Testis (tissue), 3 donors: Measurements from ENCODE around the gene DGUOK. TPM values are rescaled to one million over a fixed set of nuclear protein-coding genes. Genes with fewer than 3 reads are reported as not detected.

ENCODE experiments used
- DNase-seq: peaks from one replicate; pipeline ENCODE4 v3.0.0-alpha.2; 2019
- H3K27ac ChIP-seq, 2 donors: fragments of 200-600 bp; sonication (generic); one replicate each; pipeline ENCODE4 v1.5.1; 2019
- H3K27me3 ChIP-seq: fragments of 200-600 bp; sonication (generic); one replicate; pipeline ENCODE4 v1.5.1; 2019
- H3K36me3 ChIP-seq: fragments of 200-600 bp; sonication (generic); one replicate; pipeline ENCODE4 v1.5.1; 2017; ENCODE audit warnings: low read depth; ENCODE audit errors: missing control alignments
- H3K4me1 ChIP-seq: fragments of 200-600 bp; sonication (generic); one replicate; pipeline ENCODE4 v1.5.1; 2019
- H3K4me3 ChIP-seq, 2 donors: fragments of 200-600 bp; sonication (generic); one replicate each; pipeline ENCODE4 v1.5.1; 2017 to 2019
- H3K9me3 ChIP-seq: fragments of 200-600 bp; sonication (generic); one replicate; pipeline ENCODE4 v1.5.1; 2017
- POLR2A ChIP-seq: fragments of 450-650 bp; IDR thresholded peaks from one replicate; pipeline ENCODE4 v1.6.1; 2017; ENCODE audit warnings: antibody characterized with exemption, mild to moderate bottlenecking, moderate library complexity
- WGBS, 2 donors: methylation state at CpG; one replicate each; pipeline ENCODE4 v1.1.5; 2018; 5-methylcytosine and 5-hydroxymethylcytosine counted together
- intact Hi-C: fragments of 100-400 bp; cut with DNase I; formaldehyde crosslinking; loops from one replicate; pipeline ENCODE4 v1.15.1; 2023; ENCODE audit warnings: low total_unique reads
- polyA plus RNA-seq: library from polyadenylated mRNA; stranded (reverse); fragments of 350-450 nt; fragmentation: Illumina TruSeq; extraction: RNeasy Lipid Tissue Mini Kit (QIAGEN cat#74804); gene quantifications from one replicate; pipeline ENCODE4 v1.2.3, GENCODE V29; 2014; ENCODE audit warnings: low read depth, low replicate concordance; ENCODE audit not compliant: insufficient read depth
- total RNA-seq, 2 donors: library from RNA; depleted of rRNA; stranded (reverse); fragments of >200 nt; gene quantifications; one replicate each; pipeline ENCODE4 v1.2.3, GENCODE V29; 2016
- TF ChIP-seq, protein P1 (sequence below), 3 experiments: fragments of 450-650 bp in 2 of 3; fragments of 200-600 bp in 1 of 3; sonication (generic) in 1 of 3; IDR thresholded peaks; one replicate each; pipeline ENCODE4 v1.5.1; 2016 to 2019; ENCODE audit warnings: antibody characterized with exemption in 3 of 3, mild to moderate bottlenecking in 2 of 3, moderate library complexity in 1 of 3

The DGUOK gene
- total and polyA plus RNA-seq, 3 donors from 2014 or later: 87.7 to 93.9 (median 91.0) TPM

DNA sequence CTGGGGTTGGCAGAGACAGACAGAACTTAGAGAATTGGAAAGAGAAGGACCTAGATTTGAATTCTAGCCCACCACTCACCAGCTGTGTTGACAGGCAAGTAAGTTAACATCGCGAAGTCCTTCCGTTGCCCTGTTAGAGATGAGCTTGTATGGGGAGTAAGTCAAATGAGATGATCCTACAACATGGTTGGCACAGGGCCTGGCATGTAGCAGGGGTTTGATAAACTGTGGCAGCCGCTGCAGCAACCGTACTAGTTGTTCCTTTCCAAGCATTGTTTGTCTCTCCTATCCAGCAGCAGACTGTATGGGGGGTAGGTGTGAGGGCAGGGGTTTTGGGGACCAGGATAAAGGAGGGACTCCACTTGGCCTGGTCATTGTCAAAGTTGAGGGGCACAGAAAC is 74.0 kb downstream of the DGUOK start:
- no peaks in the 10 kb centered on the region for H3K9me3 ChIP-seq
- no peak overlapping the region for H3K4me3 ChIP-seq
- no peak for TF ChIP-seq POLR2A
- TF ChIP-seq, protein P1, sequence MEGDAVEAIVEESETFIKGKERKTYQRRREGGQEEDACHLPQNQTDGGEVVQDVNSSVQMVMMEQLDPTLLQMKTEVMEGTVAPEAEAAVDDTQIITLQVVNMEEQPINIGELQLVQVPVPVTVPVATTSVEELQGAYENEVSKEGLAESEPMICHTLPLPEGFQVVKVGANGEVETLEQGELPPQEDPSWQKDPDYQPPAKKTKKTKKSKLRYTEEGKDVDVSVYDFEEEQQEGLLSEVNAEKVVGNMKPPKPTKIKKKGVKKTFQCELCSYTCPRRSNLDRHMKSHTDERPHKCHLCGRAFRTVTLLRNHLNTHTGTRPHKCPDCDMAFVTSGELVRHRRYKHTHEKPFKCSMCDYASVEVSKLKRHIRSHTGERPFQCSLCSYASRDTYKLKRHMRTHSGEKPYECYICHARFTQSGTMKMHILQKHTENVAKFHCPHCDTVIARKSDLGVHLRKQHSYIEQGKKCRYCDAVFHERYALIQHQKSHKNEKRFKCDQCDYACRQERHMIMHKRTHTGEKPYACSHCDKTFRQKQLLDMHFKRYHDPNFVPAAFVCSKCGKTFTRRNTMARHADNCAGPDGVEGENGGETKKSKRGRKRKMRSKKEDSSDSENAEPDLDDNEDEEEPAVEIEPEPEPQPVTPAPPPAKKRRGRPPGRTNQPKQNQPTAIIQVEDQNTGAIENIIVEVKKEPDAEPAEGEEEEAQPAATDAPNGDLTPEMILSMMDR (IDR thresholded peaks at IDR 0.05): no peak
- no peak overlapping the region for H3K27ac ChIP-seq
- intact Hi-C loops: no loop called here
- H3K4me1 ChIP-seq: peaks cover 33% of the 10 kb centered on the region
- 63 to 74% methylated on average over 5 of the region's 5 CpGs for WGBS, 2 donors
- no peak for DNase-seq
- no peaks in the 10 kb centered on the region for H3K36me3 ChIP-seq
- H3K27me3 ChIP-seq: no peaks in the 10 kb centered on the region

DNA sequence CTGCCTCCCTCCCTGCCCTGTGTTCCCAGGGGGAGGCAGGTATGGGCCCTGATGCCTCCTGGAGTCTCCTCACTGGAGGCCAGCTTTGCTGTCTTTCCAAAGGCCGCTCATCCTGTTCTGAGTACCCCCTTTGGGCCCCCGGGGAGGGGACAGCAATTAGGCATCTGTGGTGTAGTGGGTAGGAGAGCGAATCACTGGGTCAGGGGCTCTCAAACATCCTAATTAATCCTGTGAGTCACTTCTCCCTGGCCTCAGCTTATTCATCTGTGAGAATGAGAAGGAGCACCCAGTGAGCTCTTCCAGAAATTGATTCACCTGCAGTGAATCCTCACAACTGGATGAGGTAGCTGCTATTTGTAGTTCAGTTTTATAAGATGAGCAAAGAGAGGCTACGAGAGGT is 74.4 kb downstream of the DGUOK start:
- WGBS, 2 donors: 75 to 78% methylated on average over 4 of the region's 4 CpGs
- no peaks in the 10 kb centered on the region for H3K27me3 ChIP-seq
- intact Hi-C loops: no loop called here
- no peaks in the 10 kb centered on the region for H3K9me3 ChIP-seq
- H3K27ac ChIP-seq: no peak overlapping the region
- H3K4me3 ChIP-seq: no peak overlapping the region
- H3K36me3 ChIP-seq: no peaks in the 10 kb centered on the region
- TF ChIP-seq, protein P1 (IDR thresholded peaks at IDR 0.05): no peak
- TF ChIP-seq POLR2A: no peak
- no peak for DNase-seq
- H3K4me1 ChIP-seq: peaks cover 36% of the 10 kb centered on the region

DNA sequence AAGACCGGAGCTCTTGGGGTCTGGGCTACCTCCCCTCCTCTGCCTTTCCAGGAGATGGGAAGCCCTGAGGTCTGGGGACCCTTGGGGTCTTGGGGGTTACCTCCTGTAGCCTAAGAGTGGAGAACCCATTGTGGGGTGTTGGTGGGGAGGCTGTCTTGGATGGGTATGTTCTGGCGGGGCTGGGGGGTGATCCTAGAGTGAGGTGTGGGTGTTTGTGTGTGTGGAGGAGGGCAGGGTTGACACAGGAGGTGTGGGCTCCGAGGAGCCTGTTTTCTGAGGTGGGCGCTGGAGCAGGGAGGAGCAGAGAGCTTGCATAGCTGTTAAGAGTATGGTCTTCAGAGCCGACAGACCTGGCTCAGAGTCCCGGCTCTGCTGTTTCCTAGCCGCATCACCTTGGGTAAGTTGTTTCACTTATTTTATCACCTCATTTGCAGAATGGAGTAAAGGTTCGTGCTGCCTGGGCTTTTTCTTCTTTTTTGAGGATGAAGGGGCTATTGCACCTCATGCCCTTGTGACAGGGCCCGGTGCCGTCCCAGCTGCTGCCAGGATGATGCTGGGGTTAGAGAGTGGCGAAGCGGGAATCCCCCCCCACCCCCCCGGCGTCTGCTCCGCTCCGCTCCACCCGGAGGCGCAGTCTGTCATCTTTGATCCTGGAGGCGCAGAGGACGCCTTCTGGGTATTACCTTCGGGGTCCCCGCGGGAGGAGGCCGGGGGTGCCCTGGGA is 75.3 kb downstream of the DGUOK start:
- 14 to 25% methylated on average over 11 to 17 of the region's 24 CpGs for WGBS, 2 donors
- no peak for TF ChIP-seq POLR2A
- TF ChIP-seq, protein P1 (IDR thresholded peaks at IDR 0.05): no peak
- Histone ChIP-seq H3K9me3 (no peaks in the 10 kb centered on the region), H3K27me3 (no peaks in the 10 kb centered on the region), H3K4me3 (peak overlapping the region; percentile 55 to 70), H3K4me1 (peaks cover 45% of the 10 kb centered on the region), H3K36me3 (no peaks in the 10 kb centered on the region), H3K27ac (no peak overlapping the region)
- no peak for DNase-seq
- intact Hi-C loops: no loop called here

- Histone ChIP-seq H3K4me3 (peak overlapping the region; percentile 55 to 70), H3K9me3 (no peaks in the 10 kb centered on the region), H3K27ac (peak overlapping the region in 1 of 2 donors; percentile 61), H3K4me1 (peaks cover 45% of the 10 kb centered on the region), H3K36me3 (no peaks in the 10 kb centered on the region), H3K27me3 (no peaks in the 10 kb centered on the region)
- 1% methylated on average over 17 to 62 of the region's 68 CpGs for WGBS, 2 donors
- intact Hi-C loops: no loop called here
- TF ChIP-seq POLR2A: peak; percentile 34
- TF ChIP-seq, protein P1 (IDR thresholded peaks at IDR 0.05): no peak
- DNase-seq: peak; percentile 88
Observed at GRCh38 chr2:74002505-74003421, 76.1 kb downstream of the DGUOK start.
